ENCODE measurements around the gene RNU7-1.

GRCh38 chr12:6959058-6959804 is 15.6 kb downstream of the RNU7-1 start:
- TF ChIP-seq, protein P1, sequence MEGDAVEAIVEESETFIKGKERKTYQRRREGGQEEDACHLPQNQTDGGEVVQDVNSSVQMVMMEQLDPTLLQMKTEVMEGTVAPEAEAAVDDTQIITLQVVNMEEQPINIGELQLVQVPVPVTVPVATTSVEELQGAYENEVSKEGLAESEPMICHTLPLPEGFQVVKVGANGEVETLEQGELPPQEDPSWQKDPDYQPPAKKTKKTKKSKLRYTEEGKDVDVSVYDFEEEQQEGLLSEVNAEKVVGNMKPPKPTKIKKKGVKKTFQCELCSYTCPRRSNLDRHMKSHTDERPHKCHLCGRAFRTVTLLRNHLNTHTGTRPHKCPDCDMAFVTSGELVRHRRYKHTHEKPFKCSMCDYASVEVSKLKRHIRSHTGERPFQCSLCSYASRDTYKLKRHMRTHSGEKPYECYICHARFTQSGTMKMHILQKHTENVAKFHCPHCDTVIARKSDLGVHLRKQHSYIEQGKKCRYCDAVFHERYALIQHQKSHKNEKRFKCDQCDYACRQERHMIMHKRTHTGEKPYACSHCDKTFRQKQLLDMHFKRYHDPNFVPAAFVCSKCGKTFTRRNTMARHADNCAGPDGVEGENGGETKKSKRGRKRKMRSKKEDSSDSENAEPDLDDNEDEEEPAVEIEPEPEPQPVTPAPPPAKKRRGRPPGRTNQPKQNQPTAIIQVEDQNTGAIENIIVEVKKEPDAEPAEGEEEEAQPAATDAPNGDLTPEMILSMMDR (IDR thresholded peaks at IDR 0.05) = no peak
- peak in 1 of 3 donors; percentile 43 for TF ChIP-seq POLR2AphosphoS5 (IDR thresholded peaks at IDR 0.05)

Measured in transverse colon (tissue), 4 donors.